CD4-positive, alpha-beta memory T cell (primary cell): ENCODE data around the gene OR10A3. TPM values are rescaled to one million over a fixed set of nuclear protein-coding genes. Genes with fewer than 3 reads are reported as not detected.

Experiments
- CTCF ChIA-PET: fragments of 350-600 bp; sonication (Branson Sonifier 250); formaldehyde crosslinking; loops from one replicate; lab custom pipeline; 2021; ENCODE audit warnings: inconsistent platforms; ENCODE audit not compliant: partially characterized antibody; lab: Charles Lee
- POLR2A ChIA-PET: fragments of 350-600 bp; sonication (Branson Sonifier 250); formaldehyde crosslinking; loops from one replicate; lab custom pipeline; 2021; ENCODE audit not compliant: partially characterized antibody; lab: Charles Lee
- DNase-seq, 5 donors: peaks; one replicate each; pipeline versions ENCODE4 v3.0.0 to v3.0.0-alpha.2; 2020 to 2022; ENCODE audit warnings: mixed read lengths in 1 of 5
- H3K27ac ChIP-seq: one replicate; pipeline ENCODE4 v1.7.0; 2013; ENCODE audit warnings: low read depth, low read length
- H3K27me3 ChIP-seq: 2 replicates; pipeline ENCODE4 v1.7.0; 2013; ENCODE audit warnings: mild to moderate bottlenecking, low read length, moderate library complexity; ENCODE audit not compliant: insufficient read depth
- H3K36me3 ChIP-seq: 2 replicates; pipeline ENCODE4 v1.7.0; 2013; ENCODE audit warnings: mild to moderate bottlenecking, low read length, moderate library complexity; ENCODE audit not compliant: insufficient read depth
- H3K4me1 ChIP-seq: 2 replicates; pipeline ENCODE4 v1.7.0; 2013; ENCODE audit warnings: mild to moderate bottlenecking, low read length, moderate library complexity; ENCODE audit not compliant: insufficient read depth
- H3K4me3 ChIP-seq, 2 donors: one replicate each; pipeline ENCODE4 v1.7.0; 2013; ENCODE audit warnings: low read length in 2 of 2, mild to moderate bottlenecking in 1 of 2
- H3K9me3 ChIP-seq, 2 donors: one replicate each; pipeline ENCODE4 v1.7.0; 2013; ENCODE audit warnings: low read length in 2 of 2, control low read depth in 1 of 2; ENCODE audit not compliant: control insufficient read depth in 1 of 2
- H3K27ac Mint-ChIP-seq, 7 donors: one replicate each; pipeline ENCODE4 v1.8.0; 2020 to 2021; ENCODE audit warnings: mixed read lengths in 7 of 7, mild to moderate bottlenecking in 6 of 7, inconsistent platforms in 3 of 7, moderate library complexity in 3 of 7
- H3K27me3 Mint-ChIP-seq, 2 donors: one replicate each; pipeline ENCODE4 v1.8.0; 2020 to 2021; ENCODE audit warnings: mixed read lengths in 2 of 2
- H3K36me3 Mint-ChIP-seq, 2 donors: one replicate each; pipeline ENCODE4 v1.8.0; 2020 to 2021; ENCODE audit warnings: mixed read lengths in 2 of 2, inconsistent platforms in 1 of 2, mild to moderate bottlenecking in 1 of 2
- H3K4me1 Mint-ChIP-seq, 4 donors: one replicate each; pipeline ENCODE4 v1.8.0; 2020 to 2021; ENCODE audit warnings: mixed read lengths in 4 of 4, mild to moderate bottlenecking in 1 of 4
- H3K4me3 Mint-ChIP-seq, 8 donors: one replicate each; pipeline ENCODE4 v1.8.0; 2020 to 2021; ENCODE audit warnings: mixed read lengths in 8 of 8, mild to moderate bottlenecking in 7 of 8, moderate library complexity in 6 of 8, inconsistent platforms in 3 of 8
- H3K9me3 Mint-ChIP-seq, 8 donors: one replicate each; pipeline ENCODE4 v1.8.0; 2020 to 2021; ENCODE audit warnings: mixed read lengths in 8 of 8, mild to moderate bottlenecking in 5 of 8, inconsistent platforms in 3 of 8, moderate library complexity in 1 of 8
- intact Hi-C: fragments of 100-400 bp; cut with micrococcal nuclease; formaldehyde crosslinking; loops from one replicate; pipeline ENCODE4 v1.15.1; 2023
- polyA plus RNA-seq, 2 donors: library from polyadenylated mRNA; unstranded; fragments of 300-500 nt; fragmentation: Illumina TruSeq; gene quantifications; one replicate each; pipeline ENCODE4 v1.2.3, GENCODE V29; 2021
- total RNA-seq, 2 experiments: library from RNA; stranded (reverse); gene quantifications; one replicate each; pipeline ENCODE4 v1.2.3, GENCODE V29; 2021

OR10A3 gene
- total and polyA plus RNA-seq, 4 experiments from 2014 or later: not detected

- Mint-ChIP-seq H3K9me3 (no peaks in the 10 kb centered on the region), H3K36me3 (no peaks in the 10 kb centered on the region), H3K27me3 (peaks cover 4 to 12% of the 10 kb centered on the region in 2 donors), H3K27ac (no peak overlapping the region), H3K4me3 (no peak overlapping the region), H3K4me1 (no peaks in the 10 kb centered on the region)
- no peak overlapping the region for H3K27ac ChIP-seq
- no peaks in the 10 kb centered on the region for H3K4me1 ChIP-seq
- no peaks in the 10 kb centered on the region for H3K9me3 ChIP-seq
- no peaks in the 10 kb centered on the region for H3K27me3 ChIP-seq
- no peak for DNase-seq
- intact Hi-C loops: no loop called here
- POLR2A ChIA-PET: no interaction called here
- H3K36me3 ChIP-seq: no peaks in the 10 kb centered on the region
- CTCF ChIA-PET: interaction anchor here (6.0 kb wide), 1 partner anchor 9 kb away, joined by 26 read pairs; the partner anchor contains the start of gene EIF3F
- H3K4me3 ChIP-seq: no peak overlapping the region
Observed at GRCh38 chr11:7977232-7977917, 35.9 kb upstream of the OR10A3 start.

- Mint-ChIP-seq H3K4me3 (no peak overlapping the region), H3K27ac (no peak overlapping the region), H3K36me3 (no peaks in the 10 kb centered on the region), H3K27me3 (peaks cover 12 to 13% of the 10 kb centered on the region in 2 donors), H3K9me3 (no peaks in the 10 kb centered on the region), H3K4me1 (no peaks in the 10 kb centered on the region)
- ChIA-PET POLR2A (no interaction called here), CTCF (interaction anchor here (6.0 kb wide), 1 partner anchor 12 kb away, joined by 26 read pairs; the partner anchor contains the start of gene EIF3F)
- Histone ChIP-seq H3K27ac (no peak overlapping the region), H3K27me3 (no peaks in the 10 kb centered on the region), H3K4me3 (no peak overlapping the region), H3K9me3 (no peaks in the 10 kb centered on the region), H3K4me1 (no peaks in the 10 kb centered on the region), H3K36me3 (no peaks in the 10 kb centered on the region)
- DNase-seq: no peak
- intact Hi-C loops: no loop called here
Observed at GRCh38 chr11:7974668-7975067, 33.2 kb upstream of the OR10A3 start.

GRCh38 chr11:7973011-7973410, 31.5 kb upstream of the OR10A3 start:
- no peaks in the 10 kb centered on the region for H3K36me3 Mint-ChIP-seq

GRCh38 chr11:7971846-7972245, 30.3 kb upstream of the OR10A3 start:
- no peak for DNase-seq
- H3K36me3 Mint-ChIP-seq: no peaks in the 10 kb centered on the region
- H3K27me3 ChIP-seq: no peaks in the 10 kb centered on the region
- POLR2A ChIA-PET: no interaction called here
- H3K9me3 ChIP-seq: no peaks in the 10 kb centered on the region
- no peak overlapping the region for H3K4me3 Mint-ChIP-seq
- no peak overlapping the region for H3K27ac ChIP-seq
- H3K27ac Mint-ChIP-seq: peak overlapping the region in 1 of 7 donors; percentile 20
- CTCF ChIA-PET: no interaction called here
- peaks cover 12 to 15% of the 10 kb centered on the region in 2 donors for H3K27me3 Mint-ChIP-seq
- H3K4me3 ChIP-seq: no peak overlapping the region
- intact Hi-C loops: no loop called here
- H3K4me1 Mint-ChIP-seq: no peaks in the 10 kb centered on the region
- H3K4me1 ChIP-seq: no peaks in the 10 kb centered on the region
- no peaks in the 10 kb centered on the region for H3K9me3 Mint-ChIP-seq
- H3K36me3 ChIP-seq: no peaks in the 10 kb centered on the region

More at GRCh38 chr11:7973011-7973410, 31.5 kb upstream of the OR10A3 start:
- intact Hi-C loops: no loop called here
- POLR2A ChIA-PET: no interaction called here
- Histone ChIP-seq H3K27me3 (no peaks in the 10 kb centered on the region), H3K9me3 (no peaks in the 10 kb centered on the region), H3K4me1 (no peaks in the 10 kb centered on the region), H3K36me3 (no peaks in the 10 kb centered on the region), H3K4me3 (no peak overlapping the region), H3K27ac (no peak overlapping the region)
- H3K9me3 Mint-ChIP-seq: no peaks in the 10 kb centered on the region
- no peak overlapping the region for H3K4me3 Mint-ChIP-seq
- H3K27me3 Mint-ChIP-seq: peaks cover 12 to 15% of the 10 kb centered on the region in 2 donors
- CTCF ChIA-PET: interaction anchor here (6.0 kb wide), 1 partner anchor 13 kb away, joined by 26 read pairs; the partner anchor contains the start of gene EIF3F
- no peak overlapping the region for H3K27ac Mint-ChIP-seq
- H3K4me1 Mint-ChIP-seq: no peaks in the 10 kb centered on the region
- no peak for DNase-seq

DNA sequence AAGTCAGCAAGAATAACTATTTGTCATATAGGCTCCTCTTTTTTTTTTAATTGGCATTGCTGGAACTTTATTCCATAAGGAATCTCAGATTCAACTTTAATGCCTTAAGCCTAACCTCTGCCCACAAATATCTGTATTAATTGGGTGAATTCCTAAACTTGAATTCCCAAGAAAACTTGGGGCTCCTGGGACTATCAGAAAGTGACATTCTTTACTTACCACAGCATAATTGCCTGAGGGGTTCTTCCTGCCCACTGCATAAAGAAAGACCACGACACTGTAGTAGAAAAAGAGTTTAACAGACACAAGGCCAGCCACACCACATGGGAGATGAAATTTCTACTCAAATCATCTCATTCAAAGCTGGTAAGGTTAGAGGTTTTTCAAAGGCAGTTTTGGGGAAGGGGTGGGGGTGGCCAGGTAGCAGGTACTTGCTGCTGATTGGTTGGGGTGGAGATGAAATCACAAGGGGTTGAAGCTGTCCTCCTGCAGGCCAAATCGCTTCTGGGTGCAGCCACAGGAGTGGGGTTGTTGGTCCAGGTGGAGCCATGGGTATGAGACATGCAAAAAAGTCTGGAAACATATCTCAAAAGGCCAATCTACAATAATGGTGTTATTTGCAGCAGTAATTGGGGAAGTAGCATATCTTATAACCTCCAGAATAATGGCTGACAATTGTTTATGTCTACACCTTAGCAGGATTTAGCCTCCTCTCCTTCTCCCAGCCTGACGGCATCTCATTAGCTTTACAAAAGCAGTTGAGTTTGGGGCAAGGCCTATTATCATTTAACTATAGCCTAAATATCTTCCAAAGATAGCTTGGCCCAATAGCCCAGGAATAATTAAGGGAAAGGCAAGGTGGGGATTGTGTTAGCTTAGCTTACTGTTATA, 28.5 kb upstream of the OR10A3 start:
- no peaks in the 10 kb centered on the region for H3K9me3 Mint-ChIP-seq
- H3K27ac ChIP-seq: no peak overlapping the region
- no peaks in the 10 kb centered on the region for H3K36me3 ChIP-seq
- DNase-seq: no peak
- no peak overlapping the region for H3K4me3 ChIP-seq
- no peaks in the 10 kb centered on the region for H3K4me1 ChIP-seq
- H3K36me3 Mint-ChIP-seq: no peaks in the 10 kb centered on the region
- no peaks in the 10 kb centered on the region for H3K9me3 ChIP-seq
- ChIA-PET CTCF (no interaction called here), POLR2A (no interaction called here)
- no peak overlapping the region for H3K4me3 Mint-ChIP-seq
- peaks cover 11 to 15% of the 10 kb centered on the region in 2 donors for H3K27me3 Mint-ChIP-seq
- H3K27me3 ChIP-seq: no peaks in the 10 kb centered on the region
- H3K27ac Mint-ChIP-seq: no peak overlapping the region
- no peaks in the 10 kb centered on the region for H3K4me1 Mint-ChIP-seq
- intact Hi-C loops: no loop called here

GRCh38 chr11:7968686-7969085, 27.2 kb upstream of the OR10A3 start:
- no peaks in the 10 kb centered on the region for H3K36me3 ChIP-seq
- intact Hi-C loops: no loop called here
- no peaks in the 10 kb centered on the region for H3K27me3 ChIP-seq
- ChIA-PET CTCF (no interaction called here), POLR2A (no interaction called here)
- Mint-ChIP-seq H3K27ac (no peak overlapping the region), H3K9me3 (peaks cover 0 to 2% (median 0%) of the 10 kb centered on the region in 8 donors), H3K4me3 (no peak overlapping the region), H3K36me3 (no peaks in the 10 kb centered on the region), H3K27me3 (peaks cover 8 to 15% of the 10 kb centered on the region in 2 donors), H3K4me1 (no peaks in the 10 kb centered on the region)
- H3K4me1 ChIP-seq: no peaks in the 10 kb centered on the region
- H3K27ac ChIP-seq: no peak overlapping the region
- no peak overlapping the region for H3K4me3 ChIP-seq
- no peaks in the 10 kb centered on the region for H3K9me3 ChIP-seq
- no peak for DNase-seq

DNA sequence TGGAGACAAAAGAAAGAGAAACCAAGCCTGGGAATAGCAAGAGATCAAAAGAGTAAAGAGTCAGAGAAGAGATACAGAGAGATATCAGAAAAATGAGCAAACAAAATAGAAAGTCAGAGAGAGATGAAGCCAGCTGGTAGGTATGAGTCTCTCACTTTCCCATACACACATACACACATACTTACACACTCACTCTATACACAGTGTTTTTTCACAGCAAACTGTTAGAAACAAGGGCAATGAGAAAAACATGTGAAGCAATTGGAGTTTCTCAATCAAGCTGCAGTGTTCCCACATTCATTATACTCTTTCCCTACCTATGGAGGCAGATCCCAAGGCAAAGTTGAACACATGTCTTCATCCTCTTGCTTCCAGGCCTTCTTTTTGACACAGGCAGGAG, 26.3 kb upstream of the OR10A3 start:
- Mint-ChIP-seq H3K27me3 (peaks cover 4 to 14% of the 10 kb centered on the region in 2 donors), H3K4me1 (no peaks in the 10 kb centered on the region), H3K9me3 (peaks cover 0 to 2% (median 0%) of the 10 kb centered on the region in 8 donors), H3K27ac (no peak overlapping the region), H3K36me3 (no peaks in the 10 kb centered on the region), H3K4me3 (no peak overlapping the region)
- ChIA-PET CTCF (no interaction called here), POLR2A (no interaction called here)
- DNase-seq: no peak
- H3K36me3 ChIP-seq: no peaks in the 10 kb centered on the region
- H3K4me3 ChIP-seq: no peak overlapping the region
- no peak overlapping the region for H3K27ac ChIP-seq
- no peaks in the 10 kb centered on the region for H3K9me3 ChIP-seq
- no peaks in the 10 kb centered on the region for H3K4me1 ChIP-seq
- intact Hi-C loops: no loop called here
- no peaks in the 10 kb centered on the region for H3K27me3 ChIP-seq
